GM21360 (cell line): ENCODE data around the gene PAN2.
"Not testable (repeated sequence)": the region's sequence is repeated elsewhere in the genome, so short reads cannot be mapped to it uniquely, and the experiment has no call there.

ENCODE experiments used
- ATAC-seq: cut with Tn5 transposase; IDR thresholded peaks from one replicate; pipeline ENCODE4 v1.9.1; 2021; ENCODE audit warnings: mild to moderate bottlenecking, moderate library complexity; ENCODE audit not compliant: unreplicated experiment

PAN2 gene

DNA sequence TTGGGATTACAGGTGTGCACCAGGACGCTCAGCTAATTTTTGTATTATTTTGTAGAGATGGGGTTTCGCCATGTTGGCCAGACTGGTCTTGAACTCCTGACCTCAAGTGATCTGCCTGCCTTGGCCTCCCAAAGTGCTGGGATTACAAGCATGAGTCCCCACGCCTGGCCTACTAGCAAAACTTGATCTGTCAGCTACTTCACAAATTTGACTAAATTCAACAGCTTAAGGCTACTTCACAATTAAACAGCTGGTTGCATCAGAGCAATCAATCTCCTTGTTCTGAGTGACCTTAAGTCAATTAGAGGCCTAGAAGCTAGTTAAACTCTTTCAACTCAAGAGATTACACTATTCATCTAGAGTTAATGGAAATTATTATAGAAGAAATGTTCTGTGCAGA lies 54.9 kb downstream of the PAN2 start:
- ATAC-seq: no peak

DNA sequence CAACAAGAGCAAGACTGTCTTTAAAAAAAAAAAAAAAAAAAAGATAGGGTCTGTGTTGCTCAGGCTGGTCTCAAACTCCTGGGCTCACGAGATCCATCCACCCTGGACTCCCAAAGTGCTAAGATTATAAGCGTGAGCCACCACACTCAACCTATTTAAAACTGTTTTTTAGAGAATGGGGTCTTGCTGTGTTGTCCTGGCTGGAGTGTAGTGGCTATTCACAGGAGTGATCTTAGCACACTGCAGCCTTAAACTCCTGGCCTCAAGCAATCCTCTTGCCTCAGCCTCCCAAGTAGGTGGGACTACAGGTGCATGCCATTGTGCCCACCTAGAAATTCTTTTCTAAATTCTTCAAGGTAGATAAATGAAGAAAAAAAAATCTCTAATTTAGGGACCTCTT lies 59.5 kb downstream of the PAN2 start:
- ATAC-seq: no peak

DNA sequence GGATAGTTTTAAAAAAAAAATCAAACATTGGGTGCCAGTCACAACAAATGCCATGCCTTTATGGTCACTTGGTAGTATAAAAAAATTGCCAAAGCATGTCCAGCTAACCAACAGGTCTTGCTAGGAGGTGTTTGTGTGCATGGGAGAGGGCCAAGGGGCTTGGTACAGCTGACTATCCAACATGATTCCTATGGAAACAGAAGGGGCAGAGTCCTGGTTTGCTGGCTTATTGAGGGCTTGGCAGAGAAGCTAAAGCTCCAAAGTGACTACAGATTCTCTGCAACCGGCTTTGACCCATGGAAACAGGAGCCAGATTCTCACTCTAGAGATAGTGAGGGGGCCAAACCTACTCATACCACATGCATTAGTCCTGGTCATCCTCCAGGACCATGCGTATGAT lies 61.3 kb downstream of the PAN2 start:
- ATAC-seq: not testable (repeated sequence)

DNA sequence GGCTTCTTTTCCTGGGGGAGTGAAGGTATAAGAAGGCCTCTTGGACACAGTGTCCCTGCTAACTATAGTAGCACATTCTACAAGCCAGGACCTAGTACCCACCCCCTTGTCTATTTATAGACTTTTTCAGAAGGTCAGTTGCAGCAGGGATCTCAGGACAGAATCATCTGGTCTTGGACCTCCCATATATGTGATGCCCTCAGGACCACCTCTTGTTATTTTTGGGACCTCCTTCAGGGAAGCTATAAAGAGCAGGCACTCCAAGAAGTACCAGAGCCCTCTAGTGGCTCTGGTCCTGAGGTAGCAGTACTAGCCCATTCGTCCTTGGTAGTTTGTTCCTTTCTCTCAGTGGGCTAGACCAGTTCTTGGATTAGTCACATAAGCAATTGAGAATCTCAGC lies 62.8 kb downstream of the PAN2 start:
- no peak for ATAC-seq

- peak; percentile 10 for ATAC-seq
Measured at GRCh38 chr12:56267443-56268071, 66.2 kb downstream of the PAN2 start.

- peak; percentile 82 for ATAC-seq
Measured at GRCh38 chr12:56266693-56267442, 66.9 kb downstream of the PAN2 start, which contains the start of gene COQ10A. Gene COQ10A, plus strand, starts transcription at chr12:56266942. Its CDS starts 177 bp downstream, at chr12:56267119.
